Esophagus squamous epithelium (tissue), 5 donors: Measurements from ENCODE around the gene PIBF1. TPM values are rescaled to one million over a fixed set of nuclear protein-coding genes. Genes with fewer than 3 reads are reported as not detected.

Source experiments
- DNase-seq: peaks from one replicate; lab custom pipeline; 2025; lab: John Stamatoyannopoulos, UW
- H3K27ac ChIP-seq, 4 donors: fragments of 200-600 bp; sonication (generic); one replicate each; pipeline ENCODE4 v1.5.1; 2016 to 2019; ENCODE audit warnings: mild to moderate bottlenecking in 1 of 4
- H3K27me3 ChIP-seq, 4 donors: fragments of 200-600 bp; sonication (generic); 1 replicate in 3 of 4; 2 replicates in 1 of 4; pipeline versions ENCODE4 v1.5.1 to v1.6.0; 2017 to 2021; ENCODE audit warnings: antibody characterized with exemption in 1 of 4
- H3K36me3 ChIP-seq, 3 donors: fragments of 200-600 bp; sonication (generic); one replicate each; pipeline ENCODE4 v1.5.1; 2016 to 2019
- H3K4me1 ChIP-seq, 3 donors: fragments of 200-600 bp; sonication (generic); one replicate each; pipeline ENCODE4 v1.5.1; 2017 to 2019
- H3K4me3 ChIP-seq, 4 donors: fragments of 200-600 bp; sonication (generic); 1 replicate in 3 of 4; 2 replicates in 1 of 4; pipeline ENCODE4 v1.5.1; 2016 to 2019; ENCODE audit warnings: mild to moderate bottlenecking in 2 of 4, moderate library complexity in 1 of 4
- H3K9me3 ChIP-seq, 3 donors: fragments of 200-600 bp; sonication (generic); one replicate each; pipeline ENCODE4 v1.5.1; 2016 to 2019
- POLR2A ChIP-seq, 4 donors: fragments of 450-650 bp; IDR thresholded peaks; one replicate each; pipeline ENCODE4 v1.6.1; 2017; ENCODE audit warnings: antibody characterized with exemption in 4 of 4, mild to moderate bottlenecking in 4 of 4, moderate library complexity in 3 of 4
- WGBS, 2 donors: methylation state at CpG; one replicate each; pipeline ENCODE4 v1.1.5; 2018; 5-methylcytosine and 5-hydroxymethylcytosine counted together
- intact Hi-C: fragments of 100-400 bp; cut with DNase I; formaldehyde crosslinking; loops from one replicate; pipeline ENCODE4 v1.15.0; 2022
- total RNA-seq, 4 donors: library from RNA; depleted of rRNA; stranded (reverse); fragments of >200 nt; gene quantifications; one replicate each; pipeline ENCODE4 v1.1.0, GENCODE V29; 2016
- TF ChIP-seq, protein P1 (sequence below), 6 experiments: fragments of 450-650 bp in 4 of 6; fragments of 200-600 bp in 2 of 6; sonication (generic) in 2 of 6; IDR thresholded peaks; one replicate each; pipeline ENCODE4 v1.5.1; 2016 to 2019; ENCODE audit warnings: antibody characterized with exemption in 6 of 6, mild to moderate bottlenecking in 4 of 6, moderate library complexity in 4 of 6
- donor health status: DM: yes; HTN: yes; CAD: no.

The PIBF1 gene
- total RNA-seq, 4 donors from 2014 or later = 10.6 to 18.7 (median 11.9) TPM

GRCh38 chr13:72875233-72875632 lies 93.3 kb downstream of the PIBF1 start:
- H3K27me3 ChIP-seq = no peaks in the 10 kb centered on the region
- no peak for TF ChIP-seq POLR2A (IDR thresholded peaks at IDR 0.05)
- H3K27ac ChIP-seq = no peak overlapping the region
- 89 to 94% methylated on average over 2 of the region's 2 CpGs for WGBS, 2 donors
- H3K4me3 ChIP-seq = no peak overlapping the region
- intact Hi-C loops = no loop called here
- no peak for DNase-seq
- H3K9me3 ChIP-seq = peaks cover 0 to 10% (median 0%) of the 10 kb centered on the region in 3 donors
- peaks cover 0 to 64% (median 0%) of the 10 kb centered on the region in 3 donors for H3K36me3 ChIP-seq
- no peaks in the 10 kb centered on the region for H3K4me1 ChIP-seq

- no peak overlapping the region for H3K4me3 ChIP-seq
- H3K4me1 ChIP-seq = no peaks in the 10 kb centered on the region
- no peak overlapping the region for H3K27ac ChIP-seq
- H3K36me3 ChIP-seq = peaks cover 0 to 14% (median 0%) of the 10 kb centered on the region in 3 donors
- no peak for TF ChIP-seq POLR2A (IDR thresholded peaks at IDR 0.05)
- TF ChIP-seq, protein P1, sequence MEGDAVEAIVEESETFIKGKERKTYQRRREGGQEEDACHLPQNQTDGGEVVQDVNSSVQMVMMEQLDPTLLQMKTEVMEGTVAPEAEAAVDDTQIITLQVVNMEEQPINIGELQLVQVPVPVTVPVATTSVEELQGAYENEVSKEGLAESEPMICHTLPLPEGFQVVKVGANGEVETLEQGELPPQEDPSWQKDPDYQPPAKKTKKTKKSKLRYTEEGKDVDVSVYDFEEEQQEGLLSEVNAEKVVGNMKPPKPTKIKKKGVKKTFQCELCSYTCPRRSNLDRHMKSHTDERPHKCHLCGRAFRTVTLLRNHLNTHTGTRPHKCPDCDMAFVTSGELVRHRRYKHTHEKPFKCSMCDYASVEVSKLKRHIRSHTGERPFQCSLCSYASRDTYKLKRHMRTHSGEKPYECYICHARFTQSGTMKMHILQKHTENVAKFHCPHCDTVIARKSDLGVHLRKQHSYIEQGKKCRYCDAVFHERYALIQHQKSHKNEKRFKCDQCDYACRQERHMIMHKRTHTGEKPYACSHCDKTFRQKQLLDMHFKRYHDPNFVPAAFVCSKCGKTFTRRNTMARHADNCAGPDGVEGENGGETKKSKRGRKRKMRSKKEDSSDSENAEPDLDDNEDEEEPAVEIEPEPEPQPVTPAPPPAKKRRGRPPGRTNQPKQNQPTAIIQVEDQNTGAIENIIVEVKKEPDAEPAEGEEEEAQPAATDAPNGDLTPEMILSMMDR (IDR thresholded peaks at IDR 0.05) = no peak
- no peaks in the 10 kb centered on the region for H3K27me3 ChIP-seq
- intact Hi-C loops = no loop called here
- DNase-seq = no peak
- no peaks in the 10 kb centered on the region for H3K9me3 ChIP-seq
- 73 to 86% methylated on average over 2 of the region's 2 CpGs for WGBS, 2 donors
Measured at GRCh38 chr13:72884101-72884500, 102.2 kb downstream of the PIBF1 start.

DNA sequence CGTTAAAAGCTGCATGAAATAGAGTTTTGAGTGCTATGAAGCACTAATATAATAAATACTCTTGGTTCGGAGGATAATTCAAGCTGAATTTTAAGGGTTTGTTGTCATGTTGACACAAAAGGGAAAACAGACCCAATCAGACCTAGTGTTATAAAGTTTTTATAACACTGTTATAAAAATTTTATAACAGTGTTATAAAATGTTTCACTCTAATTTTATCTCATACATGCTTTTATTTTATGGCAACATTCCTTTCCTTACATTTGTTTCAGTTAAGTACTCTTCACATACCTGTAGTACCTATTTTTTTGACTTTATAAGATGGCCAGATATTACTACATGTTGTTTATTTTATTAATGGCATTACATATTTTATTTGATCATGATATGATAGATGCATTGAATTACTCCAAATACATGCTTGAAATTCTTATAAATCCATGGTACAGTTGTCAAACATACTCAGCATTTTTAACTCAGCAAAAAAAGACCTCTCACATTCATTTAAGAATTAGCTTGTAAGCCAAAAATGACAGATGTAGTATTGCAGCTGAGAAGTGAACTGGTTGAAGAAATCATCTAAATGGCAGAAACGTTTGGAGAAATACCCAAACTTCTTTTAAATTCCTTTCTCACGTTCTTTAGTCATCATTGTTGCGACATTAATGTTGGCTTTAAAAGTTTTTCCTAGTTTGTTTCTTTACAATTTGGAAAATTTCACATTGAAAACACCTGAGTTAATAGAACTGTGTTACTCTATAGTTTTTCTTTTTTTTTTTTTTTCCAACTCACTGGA lies 104.5 kb downstream of the PIBF1 start:
- Histone ChIP-seq H3K4me1 (no peaks in the 10 kb centered on the region), H3K4me3 (no peak overlapping the region), H3K27me3 (no peaks in the 10 kb centered on the region), H3K36me3 (no peaks in the 10 kb centered on the region), H3K27ac (no peak overlapping the region), H3K9me3 (no peaks in the 10 kb centered on the region)
- intact Hi-C loops = no loop called here
- no peak for DNase-seq
- TF ChIP-seq, protein P1 (IDR thresholded peaks at IDR 0.05) = no peak
- no peak for TF ChIP-seq POLR2A (IDR thresholded peaks at IDR 0.05)
- 70% methylated on average over 5 of the region's 5 CpGs for WGBS, 2 donors

- Histone ChIP-seq H3K27me3 (no peaks in the 10 kb centered on the region), H3K9me3 (no peaks in the 10 kb centered on the region), H3K4me3 (no peak overlapping the region), H3K27ac (no peak overlapping the region), H3K36me3 (peaks cover 0 to 9% (median 0%) of the 10 kb centered on the region in 3 donors), H3K4me1 (no peaks in the 10 kb centered on the region)
- intact Hi-C loops = no loop called here
- 94 to 100% methylated on average over 1 of the region's 1 CpG for WGBS, 2 donors
- no peak for DNase-seq
- TF ChIP-seq POLR2A (IDR thresholded peaks at IDR 0.05) = no peak
- TF ChIP-seq, protein P1 (IDR thresholded peaks at IDR 0.05) = no peak
Measured at GRCh38 chr13:72889495-72889894, 107.6 kb downstream of the PIBF1 start.

GRCh38 chr13:72890546-72890945 lies 108.6 kb downstream of the PIBF1 start:
- WGBS, 2 donors = 65 to 71% methylated on average over 2 of the region's 2 CpGs
- TF ChIP-seq, protein P1 (IDR thresholded peaks at IDR 0.05) = no peak
- TF ChIP-seq POLR2A (IDR thresholded peaks at IDR 0.05) = no peak
- intact Hi-C loops = no loop called here

More at GRCh38 chr13:72890546-72890945, 108.6 kb downstream of the PIBF1 start:
- no peak overlapping the region for H3K27ac ChIP-seq
- no peaks in the 10 kb centered on the region for H3K27me3 ChIP-seq
- DNase-seq = no peak
- H3K4me1 ChIP-seq = no peaks in the 10 kb centered on the region
- H3K9me3 ChIP-seq = no peaks in the 10 kb centered on the region
- peaks cover 0 to 17% (median 0%) of the 10 kb centered on the region in 3 donors for H3K36me3 ChIP-seq
- no peak overlapping the region for H3K4me3 ChIP-seq
